Measurements from ENCODE around the gene CASK. TPM values are rescaled to one million over a fixed set of nuclear protein-coding genes. Genes with fewer than 3 reads are reported as not detected.

CASK gene
- total and polyA plus RNA-seq, 7 donors = 9.5 to 37.1 (median 18.4) TPM

DNA sequence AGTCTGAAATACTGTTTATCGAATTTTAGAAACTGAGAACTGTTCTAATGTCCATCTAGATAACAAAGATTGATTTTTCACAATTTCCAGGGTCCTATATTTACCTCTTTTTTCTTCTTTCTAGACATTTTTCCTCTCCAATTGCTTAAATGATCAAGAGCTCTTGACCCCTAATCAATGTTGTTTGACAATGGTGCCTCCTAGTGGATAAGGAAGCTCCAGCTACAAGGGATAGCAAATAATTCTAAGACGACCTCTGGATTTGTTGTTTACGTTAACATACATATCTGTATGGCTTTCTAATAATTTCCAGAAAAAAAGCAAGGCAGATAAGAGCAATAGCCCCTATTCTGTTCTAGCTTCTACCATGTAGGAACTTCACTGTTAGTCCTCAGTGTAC lies 163.5 kb downstream of the CASK start:
- TF ChIP-seq POLR2A (IDR thresholded peaks at IDR 0.05) (no peak), CTCF (IDR thresholded peaks at IDR 0.05) (peak in 2 of 4 experiments; percentile 20 to 35)
- Histone ChIP-seq H3K9me3 (no peaks in the 10 kb centered on the region), H3K4me1 (no peaks in the 10 kb centered on the region), H3K27me3 (no peaks in the 10 kb centered on the region), H3K4me3 (no peak overlapping the region), H3K36me3 (no peaks in the 10 kb centered on the region), H3K27ac (no peak overlapping the region)
- intact Hi-C loops (cut with DNase I) = no loop called here
- no peak for DNase-seq
- WGBS, 2 donors = 64 to 67% methylated on average over 3 of the region's 3 CpGs

GRCh38 chrX:41758401-41758800 lies 165.0 kb downstream of the CASK start:
- intact Hi-C loops (cut with DNase I) = no loop called here

DNA sequence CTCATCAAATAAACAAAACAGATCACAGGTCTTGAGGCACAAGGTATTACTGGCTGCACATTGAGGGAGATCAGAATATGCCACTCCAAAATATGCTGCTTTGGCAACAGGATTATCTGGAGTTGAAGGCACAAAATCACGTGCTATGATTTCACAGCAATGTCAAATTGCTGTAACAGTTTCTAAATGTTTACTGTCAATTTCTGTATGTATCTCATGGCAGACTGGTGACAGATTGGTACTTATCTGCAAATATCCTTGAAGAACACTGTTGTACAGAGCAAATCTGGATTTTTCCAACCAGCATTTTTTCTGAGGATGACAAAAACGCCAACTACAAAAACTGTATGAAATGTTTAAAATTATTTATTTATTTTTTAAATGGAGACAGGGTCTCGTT lies 172.6 kb downstream of the CASK start:
- Histone ChIP-seq H3K4me3 (no peak overlapping the region), H3K36me3 (no peaks in the 10 kb centered on the region), H3K27ac (no peak overlapping the region), H3K9me3 (no peaks in the 10 kb centered on the region), H3K4me1 (no peaks in the 10 kb centered on the region), H3K27me3 (no peaks in the 10 kb centered on the region)
- TF ChIP-seq EP300 (IDR thresholded peaks at IDR 0.05) (no peak), CTCF (IDR thresholded peaks at IDR 0.05) (no peak), POLR2A (IDR thresholded peaks at IDR 0.05) (no peak), POLR2AphosphoS5 (IDR thresholded peaks at IDR 0.05) (no peak)
- 88 to 92% methylated on average over 3 of the region's 3 CpGs for WGBS, 2 donors
- DNase-seq = no peak
- intact Hi-C loops (cut with DNase I) = no loop called here

More at GRCh38 chrX:41758401-41758800, 165.0 kb downstream of the CASK start:
- H3K4me1 ChIP-seq = no peaks in the 10 kb centered on the region
- WGBS, 2 donors = 98 to 100% methylated on average over 2 of the region's 2 CpGs
- no peak overlapping the region for H3K27ac ChIP-seq
- no peaks in the 10 kb centered on the region for H3K36me3 ChIP-seq
- H3K9me3 ChIP-seq = no peaks in the 10 kb centered on the region
- H3K4me3 ChIP-seq = no peak overlapping the region
- H3K27me3 ChIP-seq = no peaks in the 10 kb centered on the region
- no peak for DNase-seq
- TF ChIP-seq POLR2AphosphoS5 (IDR thresholded peaks at IDR 0.05) (no peak), CTCF (IDR thresholded peaks at IDR 0.05) (no peak), POLR2A (IDR thresholded peaks at IDR 0.05) (no peak), EP300 (IDR thresholded peaks at IDR 0.05) (no peak)

GRCh38 chrX:41739871-41740270 lies 183.5 kb downstream of the CASK start:
- Histone ChIP-seq H3K4me3 (no peak overlapping the region), H3K4me1 (no peaks in the 10 kb centered on the region), H3K27me3 (no peaks in the 10 kb centered on the region), H3K36me3 (no peaks in the 10 kb centered on the region), H3K27ac (no peak overlapping the region), H3K9me3 (no peaks in the 10 kb centered on the region)
- no peak for DNase-seq
- WGBS, 2 donors = 97 to 100% methylated on average over 1 of the region's 1 CpG
- TF ChIP-seq EP300 (IDR thresholded peaks at IDR 0.05) = no peak
- no peak for TF ChIP-seq POLR2AphosphoS5 (IDR thresholded peaks at IDR 0.05)
- TF ChIP-seq POLR2A (IDR thresholded peaks at IDR 0.05) = no peak
- TF ChIP-seq CTCF (IDR thresholded peaks at IDR 0.05) = no peak
- intact Hi-C loops (cut with DNase I) = no loop called here

GRCh38 chrX:41737065-41737464 lies 186.3 kb downstream of the CASK start:
- Histone ChIP-seq H3K36me3 (no peaks in the 10 kb centered on the region), H3K9me3 (no peaks in the 10 kb centered on the region), H3K4me3 (no peak overlapping the region), H3K27me3 (no peaks in the 10 kb centered on the region), H3K4me1 (no peaks in the 10 kb centered on the region), H3K27ac (no peak overlapping the region)
- 66 to 80% methylated on average over 7 of the region's 7 CpGs for WGBS, 2 donors
- DNase-seq = no peak
- TF ChIP-seq CTCF (IDR thresholded peaks at IDR 0.05) = no peak
- no peak for TF ChIP-seq POLR2AphosphoS5 (IDR thresholded peaks at IDR 0.05)
- no peak for TF ChIP-seq EP300 (IDR thresholded peaks at IDR 0.05)
- TF ChIP-seq POLR2A (IDR thresholded peaks at IDR 0.05) = no peak
- intact Hi-C loops (cut with DNase I) = no loop called here

Data from sigmoid colon (tissue), 7 donors.